ENCODE data around the gene BAG1.

- TF ChIP-seq POLR2A (IDR thresholded peaks at IDR 0.05) (no peak), CTCF (IDR thresholded peaks at IDR 0.05) (no peak), EP300 (IDR thresholded peaks at IDR 0.05) (no peak)
Observed at GRCh38 chr9:33307067-33307466, 42.6 kb upstream of the BAG1 start.
